Ishikawa (cell line): Measurements from ENCODE around the gene KEL.

Experiments used
- CREB1 ChIP-seq: IDR thresholded peaks from 2 replicates; pipeline ENCODE4 v1.6.1; 2012; ENCODE audit warnings: low read depth
- EGR1 ChIP-seq: IDR thresholded peaks from 2 replicates; pipeline ENCODE4 v1.6.1; 2012
- EP300 ChIP-seq: IDR thresholded peaks from 2 replicates; pipeline ENCODE4 v1.6.1; 2012; ENCODE audit warnings: borderline replicate concordance
- FOXM1 ChIP-seq: IDR thresholded peaks from 2 replicates; pipeline ENCODE4 v1.6.1; 2012; ENCODE audit warnings: low read depth, borderline replicate concordance
- NFIC ChIP-seq: IDR thresholded peaks from 2 replicates; pipeline ENCODE4 v1.6.1; 2012
- RAD21 ChIP-seq: IDR thresholded peaks from 2 replicates; pipeline ENCODE4 v1.6.1; 2012; ENCODE audit warnings: low read depth
- REST ChIP-seq: IDR thresholded peaks from 2 replicates; pipeline ENCODE4 v1.6.1; 2012; ENCODE audit warnings: low read depth, mild to moderate bottlenecking
- TAF1 ChIP-seq: IDR thresholded peaks from 2 replicates; pipeline ENCODE4 v1.6.1; 2012; ENCODE audit warnings: low read depth, mild to moderate bottlenecking
- TCF12 ChIP-seq: IDR thresholded peaks from 2 replicates; pipeline ENCODE4 v1.6.1; 2012; ENCODE audit warnings: low read depth
- TEAD4 ChIP-seq: IDR thresholded peaks from 2 replicates; pipeline ENCODE4 v1.6.1; 2012
- YY1 ChIP-seq: IDR thresholded peaks from 2 replicates; pipeline ENCODE4 v1.6.1; 2012; ENCODE audit warnings: low read depth
- ZBTB7A ChIP-seq: IDR thresholded peaks from 2 replicates; pipeline ENCODE4 v1.6.1; 2012; ENCODE audit warnings: low read depth
- TF ChIP-seq, protein P1 (sequence below): IDR thresholded peaks from 2 replicates; pipeline ENCODE4 v1.6.1; 2012
- TF ChIP-seq, protein P2 (sequence below): IDR thresholded peaks from 2 replicates; pipeline ENCODE4 v1.6.1; 2012

GRCh38 chr7:142960955-142961512 is 1.1 kb downstream of the KEL start:
- no peak for TF ChIP-seq TAF1
- TF ChIP-seq NFIC: no peak
- TF ChIP-seq EGR1: no peak
- TF ChIP-seq EP300: no peak
- TF ChIP-seq FOXM1: no peak
- TF ChIP-seq, protein P1, sequence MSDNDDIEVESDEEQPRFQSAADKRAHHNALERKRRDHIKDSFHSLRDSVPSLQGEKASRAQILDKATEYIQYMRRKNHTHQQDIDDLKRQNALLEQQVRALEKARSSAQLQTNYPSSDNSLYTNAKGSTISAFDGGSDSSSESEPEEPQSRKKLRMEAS: no peak
- no peak for TF ChIP-seq REST
- TF ChIP-seq RAD21: peak; percentile 31; the same call in 1 of the 2 replicates
- TF ChIP-seq, protein P2, sequence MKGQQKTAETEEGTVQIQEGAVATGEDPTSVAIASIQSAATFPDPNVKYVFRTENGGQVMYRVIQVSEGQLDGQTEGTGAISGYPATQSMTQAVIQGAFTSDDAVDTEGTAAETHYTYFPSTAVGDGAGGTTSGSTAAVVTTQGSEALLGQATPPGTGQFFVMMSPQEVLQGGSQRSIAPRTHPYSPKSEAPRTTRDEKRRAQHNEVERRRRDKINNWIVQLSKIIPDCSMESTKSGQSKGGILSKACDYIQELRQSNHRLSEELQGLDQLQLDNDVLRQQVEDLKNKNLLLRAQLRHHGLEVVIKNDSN: no peak
- TF ChIP-seq YY1: no peak
- no peak for TF ChIP-seq CREB1
- no peak for TF ChIP-seq ZBTB7A
- no peak for TF ChIP-seq TEAD4
- TF ChIP-seq TCF12: no peak
